GM21576 (cell line): Measurements from ENCODE around the gene EMP2.

Experiments used
- ATAC-seq: cut with Tn5 transposase; IDR thresholded peaks from one replicate; pipeline ENCODE4 v1.9.1; 2021; ENCODE audit warnings: mild to moderate bottlenecking, moderate library complexity; ENCODE audit not compliant: unreplicated experiment

EMP2 gene

GRCh38 chr16:10610499-10611184 lies 30.2 kb upstream of the EMP2 start:
- no peak for ATAC-seq

- no peak for ATAC-seq
Observed at GRCh38 chr16:10609402-10609774, 29.0 kb upstream of the EMP2 start.

GRCh38 chr16:10608687-10609401 lies 28.4 kb upstream of the EMP2 start:
- ATAC-seq = no peak

- no peak for ATAC-seq
Observed at GRCh38 chr16:10607157-10607556, 26.8 kb upstream of the EMP2 start.

- ATAC-seq = no peak
Observed at GRCh38 chr16:10606607-10607006, 26.2 kb upstream of the EMP2 start.

GRCh38 chr16:10605636-10606035 lies 25.2 kb upstream of the EMP2 start:
- no peak for ATAC-seq

- no peak for ATAC-seq
Observed at GRCh38 chr16:10601444-10602408, 21.3 kb upstream of the EMP2 start.

GRCh38 chr16:10600782-10601443 lies 20.5 kb upstream of the EMP2 start:
- ATAC-seq = no peak

GRCh38 chr16:10599626-10600025 lies 19.2 kb upstream of the EMP2 start:
- peak; percentile 44 for ATAC-seq

- ATAC-seq = no peak
Observed at GRCh38 chr16:10598157-10598556, 17.8 kb upstream of the EMP2 start.

- ATAC-seq = no peak
Observed at GRCh38 chr16:10597187-10597601, 16.8 kb upstream of the EMP2 start.

- ATAC-seq = no peak
Observed at GRCh38 chr16:10594312-10594950, 14.0 kb upstream of the EMP2 start.

GRCh38 chr16:10592611-10593010 lies 12.2 kb upstream of the EMP2 start:
- ATAC-seq = no peak

GRCh38 chr16:10590342-10590741 lies 9.9 kb upstream of the EMP2 start:
- no peak for ATAC-seq

- no peak for ATAC-seq
Observed at GRCh38 chr16:10589109-10589508, 8.7 kb upstream of the EMP2 start.

GRCh38 chr16:10587622-10588021 lies 7.2 kb upstream of the EMP2 start:
- ATAC-seq = no peak

- ATAC-seq = no peak
Observed at GRCh38 chr16:10584981-10585438, 4.6 kb upstream of the EMP2 start.

- no peak for ATAC-seq
Observed at GRCh38 chr16:10583269-10583668, 2.9 kb upstream of the EMP2 start.

GRCh38 chr16:10581507-10581906 lies 1.1 kb upstream of the EMP2 start:
- ATAC-seq = no peak

GRCh38 chr16:10580883-10581247 lies 467 bp upstream of the EMP2 start:
- no peak for ATAC-seq
